Left renal cortex interstitium (tissue), 4 donors: ENCODE measurements around the gene LAMB1. TPM values are rescaled to one million over a fixed set of nuclear protein-coding genes. Genes with fewer than 3 reads are reported as not detected.
A peak's percentile ranks its signal among the peaks of the same experiment; 100 is the strongest.
"Not testable (repeated sequence)": the region's sequence is repeated elsewhere in the genome, so short reads cannot be mapped to it uniquely, and the experiment has no call there.

Experiments used
- DNase-seq, 4 donors: peaks; one replicate each; pipeline ENCODE4 v3.0.0-alpha.2; 2013; ENCODE audit warnings: low read depth in 4 of 4, low spot score in 2 of 4, missing footprints in 1 of 4
- polyA plus RNA-seq, 4 donors: library from polyadenylated mRNA; unstranded; fragments of 120-200 nt; gene quantifications; one replicate each; pipeline ENCODE4 v1.2.1, GENCODE V29; 2013; ENCODE audit not compliant: insufficient read length in 4 of 4

The LAMB1 gene
- polyA plus RNA-seq, 4 donors = 522 to 887 (median 667) TPM

- peak; percentile 76 to 86 (median 80) for DNase-seq
Measured at GRCh38 chr7:107890962-107891635, 111.9 kb downstream of the LAMB1 start, which contains the start of gene DLD. Gene DLD (plus strand): TSS chr7:107891183. CDS start chr7:107891251, 68 bp downstream.

- DNase-seq = no peak
Measured at GRCh38 chr7:107890493-107890961, 112.4 kb downstream of the LAMB1 start.

GRCh38 chr7:107889992-107890391 lies 113.0 kb downstream of the LAMB1 start:
- DNase-seq = no peak

GRCh38 chr7:107887827-107888226 lies 115.1 kb downstream of the LAMB1 start:
- DNase-seq = not testable (repeated sequence)

- DNase-seq = no peak
Measured at GRCh38 chr7:107884066-107884818, 118.7 kb downstream of the LAMB1 start.

GRCh38 chr7:107882766-107883165 lies 120.2 kb downstream of the LAMB1 start:
- no peak for DNase-seq

- no peak for DNase-seq
Measured at GRCh38 chr7:107879400-107880035, 123.4 kb downstream of the LAMB1 start.

- no peak for DNase-seq
Measured at GRCh38 chr7:107878636-107879035, 124.3 kb downstream of the LAMB1 start.

- no peak for DNase-seq
Measured at GRCh38 chr7:107877731-107878382, 125.1 kb downstream of the LAMB1 start.

- DNase-seq = no peak
Measured at GRCh38 chr7:107876916-107877315, 126.0 kb downstream of the LAMB1 start.

GRCh38 chr7:107874605-107875446 lies 128.1 kb downstream of the LAMB1 start:
- DNase-seq = no peak

- DNase-seq = no peak
Measured at GRCh38 chr7:107874111-107874510, 128.8 kb downstream of the LAMB1 start.

Other genes starting within 250 kb of the LAMB1 start
- under 1 TPM; 0.17 to 0.35 (median 0.25) TPM for gene SLC26A3, start 199.9 kb downstream of the LAMB1 start, polyA plus RNA-seq
- gene DLD, start 112.0 kb downstream of the LAMB1 start, polyA plus RNA-seq = 100 to 1,000 TPM; 104 to 139 (median 115) TPM
- 1 to 10 TPM; 3.1 to 4.9 (median 4.2) TPM for gene LAMB4, start 127.2 kb upstream of the LAMB1 start, polyA plus RNA-seq